Ovary (tissue), 9 donors: ENCODE measurements around the gene WWOX. TPM values are rescaled to one million over a fixed set of nuclear protein-coding genes. Genes with fewer than 3 reads are reported as not detected.

Experiments used
- DNase-seq, 5 donors: peaks; one replicate each; pipeline ENCODE4 v3.0.0-alpha.2; 2019 to 2020
- H3K27ac ChIP-seq, 2 donors: fragments of 200-600 bp; one replicate each; pipeline versions ENCODE4 v1.5.1 to v1.8.0; 2019 to 2022
- H3K27me3 ChIP-seq: fragments of 200-600 bp; one replicate; pipeline ENCODE4 v1.8.0; 2022
- H3K36me3 ChIP-seq: fragments of 200-600 bp; sonication (generic); one replicate; pipeline ENCODE4 v1.5.1; 2019
- H3K4me1 ChIP-seq: one replicate; pipeline ENCODE4 v1.8.1; 2013; ENCODE audit warnings: mild to moderate bottlenecking, moderate library complexity; ENCODE audit not compliant: insufficient read depth
- H3K4me3 ChIP-seq: fragments of 200-600 bp; sonication (generic); one replicate; pipeline ENCODE4 v1.5.1; 2017
- H3K9me3 ChIP-seq, 2 donors: fragments of 200-600 bp in 1 of 2; sonication (generic) in 1 of 2; one replicate each; pipeline versions ENCODE4 v1.5.1 to v1.8.1; 2013 to 2019; ENCODE audit warnings: mild to moderate bottlenecking in 1 of 2, moderate library complexity in 1 of 2
- EP300 ChIP-seq: sonication (generic); formaldehyde crosslinking; IDR thresholded peaks from one replicate; pipeline ENCODE4 v1.6.1; 2017; ENCODE audit warnings: antibody characterized with exemption
- POLR2A ChIP-seq: fragments of 450-650 bp; IDR thresholded peaks from one replicate; pipeline ENCODE4 v1.6.1; 2017; ENCODE audit warnings: antibody characterized with exemption, mild to moderate bottlenecking, moderate library complexity
- WGBS, 3 donors: extraction: QIAGEN DNeasy Blood & Tissue Kit in 1 of 3; methylation state at CpG; one replicate each; pipeline versions ENCODE4 v1.1.5 to v1.1.7; 2013 to 2017; 5-methylcytosine and 5-hydroxymethylcytosine counted together
- intact Hi-C, 4 donors: fragments of 100-400 bp; cut with DNase I; formaldehyde crosslinking; loops; one replicate each; pipeline versions ENCODE4 v1.11.0 to v1.15.1; 2022 to 2023
- polyA plus RNA-seq, 2 donors: library from polyadenylated mRNA; stranded (reverse); fragments of 200-250 nt in 1 of 2; fragments of 350-450 nt in 1 of 2; fragmentation: Illumina TruSeq in 1 of 2; extraction: RNeasy Lipid Tissue Mini Kit (QIAGEN cat#74804) in 1 of 2; gene quantifications; one replicate each; pipeline ENCODE4 v1.2.3, GENCODE V29; 2013 to 2014
- total RNA-seq, 7 donors: library from RNA; depleted of rRNA in 2 of 7; stranded (reverse); fragments of >200 nt in 2 of 7; fragmentation: NEBNext Ultra II Directional in 3 of 7; extraction: Animal tissue kit (Norgen Biotek cat#: 25700) in 3 of 7; gene quantifications; one replicate each; pipeline versions ENCODE4 v1.1.0 to v1.2.4, GENCODE V29; 2016 to 2023
- TF ChIP-seq, protein P1 (sequence below), 3 donors: fragments of 450-650 bp in 2 of 3; fragments of 200-600 bp in 1 of 3; IDR thresholded peaks; one replicate each; pipeline versions ENCODE4 v1.5.1 to v1.8.0; 2016 to 2022; ENCODE audit warnings: antibody characterized with exemption in 3 of 3, mild to moderate bottlenecking in 1 of 3
- donor health status: DM: no; HTN: no; CAD: no; lungs with moderate emphysema.
- donor health status: DM: no; HTN: no; CAD: no.
- donor health status: Bipolar disorder and iron deficiency.
- donor health status: DM: yes; HTN: yes; CAD: no.
- donor health status: DM: no; HTN: no; CAD: no.
- donor health status: DM: yes; HTN: yes; CAD: no.

The WWOX gene
- total and polyA plus RNA-seq, 9 donors = 11.0 to 40.5 (median 25.2) TPM

DNA sequence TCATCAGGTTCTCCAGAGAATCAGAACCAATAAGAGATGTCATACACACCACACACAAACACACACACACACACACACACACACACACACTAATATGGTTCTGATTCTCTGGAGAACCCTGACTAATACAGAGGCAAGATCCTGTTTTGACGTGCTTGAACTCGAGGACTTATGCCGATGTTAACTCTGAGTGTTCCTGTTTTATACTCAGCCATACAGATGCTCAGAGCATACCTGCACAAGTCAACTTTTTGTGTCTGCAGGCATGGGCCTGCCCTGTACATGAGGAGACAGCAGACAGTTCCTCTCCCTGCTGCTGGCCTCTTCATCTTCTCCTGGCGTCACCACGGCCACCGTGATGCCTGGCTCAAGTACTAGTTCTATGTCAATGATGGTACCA, 635.9 kb downstream of the WWOX start:
- WGBS, 3 donors = 89 to 90% (median 90%) methylated on average over 6 of the region's 6 CpGs
- TF ChIP-seq EP300 = no peak
- no peak for TF ChIP-seq POLR2A
- DNase-seq = no peak
- intact Hi-C loops = no loop called here
- no peaks in the 10 kb centered on the region for H3K27me3 ChIP-seq
- no peaks in the 10 kb centered on the region for H3K36me3 ChIP-seq
- H3K4me1 ChIP-seq = no peaks in the 10 kb centered on the region
- no peaks in the 10 kb centered on the region for H3K9me3 ChIP-seq
- no peak overlapping the region for H3K4me3 ChIP-seq
- H3K27ac ChIP-seq = no peak overlapping the region

DNA sequence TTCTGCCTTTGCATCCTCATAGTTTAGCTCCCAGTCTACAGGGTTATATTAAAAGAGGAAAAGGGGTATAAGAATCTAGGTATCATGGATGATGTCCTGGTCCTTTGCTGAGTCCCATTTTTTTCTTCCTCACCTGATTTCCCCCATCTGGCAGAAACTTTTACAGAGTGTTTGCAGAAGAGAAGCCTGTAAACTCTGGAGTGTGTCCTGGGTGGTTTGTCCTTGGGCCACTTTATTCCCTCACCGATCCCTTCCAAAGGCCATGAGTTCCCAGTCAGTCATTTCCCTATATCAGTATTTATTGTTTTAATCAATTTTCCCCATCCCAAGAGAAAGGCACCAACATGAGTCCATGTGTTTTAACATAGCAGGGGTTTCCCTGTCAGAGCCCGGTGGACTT, 638.2 kb downstream of the WWOX start:
- no peak for TF ChIP-seq EP300
- TF ChIP-seq, protein P1, sequence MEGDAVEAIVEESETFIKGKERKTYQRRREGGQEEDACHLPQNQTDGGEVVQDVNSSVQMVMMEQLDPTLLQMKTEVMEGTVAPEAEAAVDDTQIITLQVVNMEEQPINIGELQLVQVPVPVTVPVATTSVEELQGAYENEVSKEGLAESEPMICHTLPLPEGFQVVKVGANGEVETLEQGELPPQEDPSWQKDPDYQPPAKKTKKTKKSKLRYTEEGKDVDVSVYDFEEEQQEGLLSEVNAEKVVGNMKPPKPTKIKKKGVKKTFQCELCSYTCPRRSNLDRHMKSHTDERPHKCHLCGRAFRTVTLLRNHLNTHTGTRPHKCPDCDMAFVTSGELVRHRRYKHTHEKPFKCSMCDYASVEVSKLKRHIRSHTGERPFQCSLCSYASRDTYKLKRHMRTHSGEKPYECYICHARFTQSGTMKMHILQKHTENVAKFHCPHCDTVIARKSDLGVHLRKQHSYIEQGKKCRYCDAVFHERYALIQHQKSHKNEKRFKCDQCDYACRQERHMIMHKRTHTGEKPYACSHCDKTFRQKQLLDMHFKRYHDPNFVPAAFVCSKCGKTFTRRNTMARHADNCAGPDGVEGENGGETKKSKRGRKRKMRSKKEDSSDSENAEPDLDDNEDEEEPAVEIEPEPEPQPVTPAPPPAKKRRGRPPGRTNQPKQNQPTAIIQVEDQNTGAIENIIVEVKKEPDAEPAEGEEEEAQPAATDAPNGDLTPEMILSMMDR (IDR thresholded peaks at IDR 0.05) = no peak
- TF ChIP-seq POLR2A = no peak
- no peak for DNase-seq
- Histone ChIP-seq H3K27me3 (no peaks in the 10 kb centered on the region), H3K4me3 (no peak overlapping the region), H3K36me3 (no peaks in the 10 kb centered on the region), H3K9me3 (no peaks in the 10 kb centered on the region), H3K4me1 (no peaks in the 10 kb centered on the region), H3K27ac (no peak overlapping the region)
- intact Hi-C loops = no loop called here
- WGBS, 3 donors = 96% methylated on average over 2 of the region's 2 CpGs

DNA sequence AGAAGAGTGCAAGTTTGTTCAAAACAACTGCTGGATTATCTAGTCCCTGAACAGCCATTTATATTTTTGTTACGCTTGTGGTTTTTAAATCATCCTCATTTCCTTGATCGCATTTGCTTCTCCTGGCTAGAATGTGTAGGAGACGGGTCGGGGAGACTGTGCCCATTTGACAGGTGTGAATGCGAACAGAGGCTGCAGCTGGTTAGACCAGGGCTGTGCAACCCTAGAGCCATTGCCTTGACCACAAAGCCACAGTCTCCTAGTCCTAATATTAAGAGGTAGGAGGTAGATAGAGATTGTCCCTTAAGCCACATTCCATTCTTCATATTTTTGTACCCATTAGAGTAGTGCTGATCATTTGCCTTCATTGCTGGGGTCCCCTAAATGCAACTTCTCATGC, 639.1 kb downstream of the WWOX start:
- Histone ChIP-seq H3K27me3 (no peaks in the 10 kb centered on the region), H3K36me3 (no peaks in the 10 kb centered on the region), H3K27ac (no peak overlapping the region), H3K9me3 (no peaks in the 10 kb centered on the region), H3K4me1 (no peaks in the 10 kb centered on the region), H3K4me3 (no peak overlapping the region)
- 51 to 77% (median 67%) methylated on average over 5 of the region's 5 CpGs for WGBS, 3 donors
- TF ChIP-seq POLR2A (no peak), EP300 (no peak)
- TF ChIP-seq, protein P1 (IDR thresholded peaks at IDR 0.05) = no peak
- intact Hi-C loops = no loop called here
- no peak for DNase-seq

DNA sequence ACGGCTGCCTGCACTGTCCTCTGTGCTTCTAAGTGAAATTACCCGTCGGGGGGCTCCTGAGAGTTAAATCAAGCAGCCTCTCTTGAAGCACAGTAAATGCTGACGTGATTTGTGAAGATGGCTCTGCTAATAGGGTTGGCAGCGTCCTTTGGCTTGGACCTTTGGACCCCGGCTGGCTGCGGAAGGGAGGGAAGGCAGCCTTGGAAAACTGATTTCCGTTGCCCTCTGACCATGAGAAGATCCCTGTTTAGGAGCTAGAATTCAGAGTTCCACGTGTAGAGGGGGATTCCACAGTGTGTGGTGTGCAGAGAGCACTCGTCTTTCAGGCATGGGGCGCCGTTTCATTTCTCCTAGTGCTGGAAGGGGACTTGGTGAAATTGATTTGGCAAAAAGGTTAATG, 640.8 kb downstream of the WWOX start:
- intact Hi-C loops = loop anchor here in 1 of 4 donors (10.0 kb wide), 1 partner anchor 595 kb away; no protein-coding TSS in a partner anchor

More for the DNA sequence above, 640.8 kb downstream of the WWOX start:
- Histone ChIP-seq H3K27me3 (no peaks in the 10 kb centered on the region), H3K4me1 (peaks cover 2% of the 10 kb centered on the region), H3K9me3 (no peaks in the 10 kb centered on the region), H3K27ac (no peak overlapping the region), H3K36me3 (no peaks in the 10 kb centered on the region), H3K4me3 (no peak overlapping the region)
- TF ChIP-seq, protein P1 (IDR thresholded peaks at IDR 0.05) = no peak
- TF ChIP-seq POLR2A (no peak), EP300 (no peak)
- 92 to 93% (median 92%) methylated on average over 12 of the region's 12 CpGs for WGBS, 3 donors
- no peak for DNase-seq
